Measurements from ENCODE around the gene ZC2HC1B.
"Not testable (repeated sequence)": the region's sequence is repeated elsewhere in the genome, so short reads cannot be mapped to it uniquely, and the experiment has no call there.

DNA sequence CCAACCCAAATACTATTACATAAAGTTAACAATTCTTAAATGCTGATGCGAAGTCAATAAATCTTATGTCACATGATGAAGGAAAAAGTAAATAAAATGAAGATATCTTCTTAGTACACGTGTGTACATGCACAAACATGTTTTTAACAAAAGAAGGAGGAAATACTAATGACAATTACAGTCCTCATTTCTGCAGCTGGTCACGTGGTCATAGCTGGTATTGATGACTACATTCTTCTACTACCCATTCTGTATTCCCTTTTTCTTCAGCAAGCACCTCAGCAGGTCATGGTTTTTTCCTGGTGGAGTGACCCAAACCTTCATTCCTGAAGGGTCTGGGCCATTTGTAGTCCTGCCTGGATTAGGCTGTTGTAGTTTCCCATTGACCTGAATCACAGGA, 4.5 kb downstream of the ZC2HC1B start:
- TF ChIP-seq SP1 (IDR thresholded peaks at IDR 0.05); NFRKB (IDR thresholded peaks at IDR 0.05); ZNF384 (IDR thresholded peaks at IDR 0.05); BHLHE40 (IDR thresholded peaks at IDR 0.05; ENCODE audit: borderline replicate concordance); L3MBTL2 (conservative IDR thresholded peaks at IDR 0.05); SUZ12 (IDR thresholded peaks at IDR 0.05); FOXK2 (IDR thresholded peaks at IDR 0.05); FOXA1 (IDR thresholded peaks at IDR 0.05); ELF4 (IDR thresholded peaks at IDR 0.05): not testable (repeated sequence)
- TF ChIP-seq, protein P1, sequence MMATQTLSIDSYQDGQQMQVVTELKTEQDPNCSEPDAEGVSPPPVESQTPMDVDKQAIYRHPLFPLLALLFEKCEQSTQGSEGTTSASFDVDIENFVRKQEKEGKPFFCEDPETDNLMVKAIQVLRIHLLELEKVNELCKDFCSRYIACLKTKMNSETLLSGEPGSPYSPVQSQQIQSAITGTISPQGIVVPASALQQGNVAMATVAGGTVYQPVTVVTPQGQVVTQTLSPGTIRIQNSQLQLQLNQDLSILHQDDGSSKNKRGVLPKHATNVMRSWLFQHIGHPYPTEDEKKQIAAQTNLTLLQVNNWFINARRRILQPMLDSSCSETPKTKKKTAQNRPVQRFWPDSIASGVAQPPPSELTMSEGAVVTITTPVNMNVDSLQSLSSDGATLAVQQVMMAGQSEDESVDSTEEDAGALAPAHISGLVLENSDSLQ (IDR thresholded peaks at IDR 0.05) = not testable (repeated sequence)

Data from HEK293T (cell line).